Activated CD4-positive, alpha-beta memory T cell treated with anti-CD3 and anti-CD28 coated beads, Interleukin-2, amount 10 ng/mL, durations not matched to agents 7 days and 5 days (primary cell): ENCODE results near the gene AKAP13. TPM values are rescaled to one million over a fixed set of nuclear protein-coding genes. Genes with fewer than 3 reads are reported as not detected.
A peak's percentile ranks its signal among the peaks of the same experiment; 100 is the strongest.

Experiments
- CTCF ChIA-PET: fragments of 350-600 bp; sonication (Branson Sonifier 250); formaldehyde crosslinking; loops from one replicate; lab custom pipeline; 2021; ENCODE audit warnings: antibody characterized with exemption, inconsistent platforms; lab: Charles Lee
- POLR2A ChIA-PET: fragments of 350-600 bp; sonication (Branson Sonifier 250); formaldehyde crosslinking; loops from one replicate; lab custom pipeline; 2021; ENCODE audit warnings: antibody characterized with exemption; lab: Charles Lee
- DNase-seq: peaks from one replicate; pipeline ENCODE4 v3.0.0-alpha.2; 2020
- H3K27ac Mint-ChIP-seq: one replicate; pipeline ENCODE4 v1.8.0; 2021; ENCODE audit warnings: mild to moderate bottlenecking, mixed read lengths
- H3K27me3 Mint-ChIP-seq: one replicate; pipeline ENCODE4 v1.8.0; 2021; ENCODE audit warnings: mixed read lengths
- H3K36me3 Mint-ChIP-seq: one replicate; pipeline ENCODE4 v1.8.0; 2021; ENCODE audit warnings: low read depth, mixed read lengths
- H3K4me1 Mint-ChIP-seq: one replicate; pipeline ENCODE4 v1.8.0; 2021; ENCODE audit warnings: mixed read lengths
- H3K4me3 Mint-ChIP-seq: one replicate; pipeline ENCODE4 v1.8.0; 2021; ENCODE audit warnings: mild to moderate bottlenecking, mixed read lengths
- H3K9me3 Mint-ChIP-seq: one replicate; pipeline ENCODE4 v1.8.0; 2021; ENCODE audit warnings: mixed read lengths
- total RNA-seq, 2 experiments: library from RNA; stranded (reverse); gene quantifications; one replicate each; pipeline ENCODE4 v1.2.3, GENCODE V29; 2021

Gene AKAP13
- total RNA-seq, 2 experiments from 2014 or later = 153 to 170 TPM

GRCh38 chr15:85726454-85726853, 346.1 kb downstream of the AKAP13 start:
- no peaks in the 10 kb centered on the region for H3K27me3 Mint-ChIP-seq
- CTCF ChIA-PET = no interaction called here
- no peak for DNase-seq
- H3K36me3 Mint-ChIP-seq = peaks cover 85% of the 10 kb centered on the region
- no peaks in the 10 kb centered on the region for H3K9me3 Mint-ChIP-seq
- POLR2A ChIA-PET = no interaction called here
- no peak overlapping the region for H3K4me3 Mint-ChIP-seq
- peaks cover 30% of the 10 kb centered on the region for H3K4me1 Mint-ChIP-seq
- H3K27ac Mint-ChIP-seq = no peak overlapping the region

GRCh38 chr15:85727068-85727467, 346.7 kb downstream of the AKAP13 start:
- Mint-ChIP-seq H3K27me3 (no peaks in the 10 kb centered on the region), H3K4me3 (no peak overlapping the region), H3K36me3 (peaks cover 83% of the 10 kb centered on the region), H3K27ac (no peak overlapping the region), H3K4me1 (peaks cover 30% of the 10 kb centered on the region), H3K9me3 (no peaks in the 10 kb centered on the region)
- POLR2A ChIA-PET = no interaction called here
- CTCF ChIA-PET = interaction anchor here (2.1 kb wide), 1 partner anchor 11 kb away, joined by 5 read pairs; no protein-coding TSS in a partner anchor
- DNase-seq = no peak

GRCh38 chr15:85730001-85730820, 349.8 kb downstream of the AKAP13 start:
- DNase-seq = peak; percentile 44
- no peak overlapping the region for H3K4me3 Mint-ChIP-seq
- peak overlapping the region; percentile 66 for H3K27ac Mint-ChIP-seq
- ChIA-PET POLR2A (no interaction called here), CTCF (interaction anchor here (0.8 to 1.4 kb wide), 14 partner anchors 9 to 411 kb away, joined by 3 to 19 read pairs (median 4); no protein-coding TSS in a partner anchor)
- H3K36me3 Mint-ChIP-seq = peaks cover 81% of the 10 kb centered on the region
- peaks cover 12% of the 10 kb centered on the region for H3K9me3 Mint-ChIP-seq
- H3K4me1 Mint-ChIP-seq = peaks cover 10% of the 10 kb centered on the region
- no peaks in the 10 kb centered on the region for H3K27me3 Mint-ChIP-seq

- Mint-ChIP-seq H3K27me3 (no peaks in the 10 kb centered on the region), H3K27ac (no peak overlapping the region), H3K36me3 (peaks cover 75% of the 10 kb centered on the region), H3K4me3 (no peak overlapping the region), H3K4me1 (peaks cover 10% of the 10 kb centered on the region), H3K9me3 (peaks cover 12% of the 10 kb centered on the region)
- ChIA-PET POLR2A (interaction anchor here (1.2 kb wide), 1 partner anchor 43 kb away, joined by 3 read pairs; no protein-coding TSS in a partner anchor), CTCF (interaction anchor here (0.8 kb wide), 1 partner anchor 9 kb away, joined by 3 read pairs; no protein-coding TSS in a partner anchor)
- no peak for DNase-seq
Observed at GRCh38 chr15:85733416-85733815, 353.0 kb downstream of the AKAP13 start.

GRCh38 chr15:85737061-85737460, 356.7 kb downstream of the AKAP13 start:
- CTCF ChIA-PET = interaction anchor here (0.6 to 1.9 kb wide), 2 partner anchors 9 to 145 kb away, joined by 5 to 8 read pairs; no protein-coding TSS in a partner anchor
- Mint-ChIP-seq H3K27ac (no peak overlapping the region), H3K27me3 (no peaks in the 10 kb centered on the region), H3K9me3 (peaks cover 12% of the 10 kb centered on the region), H3K4me3 (no peak overlapping the region), H3K36me3 (peaks cover 67% of the 10 kb centered on the region), H3K4me1 (no peaks in the 10 kb centered on the region)
- DNase-seq = no peak
- POLR2A ChIA-PET = no interaction called here

- Mint-ChIP-seq H3K27ac (no peak overlapping the region), H3K36me3 (peaks cover 70% of the 10 kb centered on the region), H3K9me3 (no peaks in the 10 kb centered on the region), H3K4me3 (no peak overlapping the region), H3K4me1 (no peaks in the 10 kb centered on the region), H3K27me3 (no peaks in the 10 kb centered on the region)
- DNase-seq = no peak
- ChIA-PET CTCF (interaction anchor here (0.7 kb wide), 1 partner anchor 11 kb away, joined by 3 read pairs; no protein-coding TSS in a partner anchor), POLR2A (no interaction called here)
Observed at GRCh38 chr15:85741021-85741421, 360.6 kb downstream of the AKAP13 start.

GRCh38 chr15:85741662-85742061, 361.3 kb downstream of the AKAP13 start:
- Mint-ChIP-seq H3K4me1 (no peaks in the 10 kb centered on the region), H3K9me3 (no peaks in the 10 kb centered on the region), H3K4me3 (no peak overlapping the region), H3K27ac (no peak overlapping the region), H3K36me3 (peaks cover 70% of the 10 kb centered on the region), H3K27me3 (no peaks in the 10 kb centered on the region)
- ChIA-PET POLR2A (interaction anchor here (1.6 kb wide), 1 partner anchor 53 kb away, joined by 4 read pairs; the partner anchor contains the start of gene KLHL25), CTCF (interaction anchor here (1.4 kb wide), 1 partner anchor 100 kb away, joined by 4 read pairs; no protein-coding TSS in a partner anchor)
- DNase-seq = no peak

- H3K27ac Mint-ChIP-seq = no peak overlapping the region
- peaks cover 72% of the 10 kb centered on the region for H3K36me3 Mint-ChIP-seq
- no peaks in the 10 kb centered on the region for H3K27me3 Mint-ChIP-seq
- H3K4me1 Mint-ChIP-seq = no peaks in the 10 kb centered on the region
- no peak for DNase-seq
- CTCF ChIA-PET = interaction anchor here (1.0 to 1.4 kb wide), 4 partner anchors 8 to 99 kb away, joined by 3 to 4 read pairs (median 4); no protein-coding TSS in a partner anchor
- H3K4me3 Mint-ChIP-seq = no peak overlapping the region
- H3K9me3 Mint-ChIP-seq = no peaks in the 10 kb centered on the region
- POLR2A ChIA-PET = interaction anchor here (1.6 kb wide), 1 partner anchor 52 kb away, joined by 4 read pairs; the partner anchor contains the start of gene KLHL25
Observed at GRCh38 chr15:85742186-85742821, 361.9 kb downstream of the AKAP13 start.

- CTCF ChIA-PET = interaction anchor here (1.0 to 1.4 kb wide), 2 partner anchors 10 to 14 kb away, joined by 3 to 4 read pairs; no protein-coding TSS in a partner anchor
- no peaks in the 10 kb centered on the region for H3K9me3 Mint-ChIP-seq
- no peaks in the 10 kb centered on the region for H3K4me1 Mint-ChIP-seq
- POLR2A ChIA-PET = no interaction called here
- peaks cover 74% of the 10 kb centered on the region for H3K36me3 Mint-ChIP-seq
- no peak for DNase-seq
- H3K27me3 Mint-ChIP-seq = no peaks in the 10 kb centered on the region
- no peak overlapping the region for H3K4me3 Mint-ChIP-seq
- no peak overlapping the region for H3K27ac Mint-ChIP-seq
Observed at GRCh38 chr15:85743392-85744055, 363.1 kb downstream of the AKAP13 start.

- Mint-ChIP-seq H3K27ac (no peak overlapping the region), H3K27me3 (no peaks in the 10 kb centered on the region), H3K4me1 (no peaks in the 10 kb centered on the region), H3K36me3 (peaks cover 72% of the 10 kb centered on the region), H3K9me3 (no peaks in the 10 kb centered on the region), H3K4me3 (no peak overlapping the region)
- POLR2A ChIA-PET = no interaction called here
- DNase-seq = no peak
- CTCF ChIA-PET = no interaction called here
Observed at GRCh38 chr15:85744579-85744978, 364.2 kb downstream of the AKAP13 start.

GRCh38 chr15:85745023-85745422, 364.6 kb downstream of the AKAP13 start:
- no peaks in the 10 kb centered on the region for H3K9me3 Mint-ChIP-seq
- no peak overlapping the region for H3K27ac Mint-ChIP-seq
- peaks cover 70% of the 10 kb centered on the region for H3K36me3 Mint-ChIP-seq

GRCh38 chr15:85745525-85746150, 365.2 kb downstream of the AKAP13 start:
- Mint-ChIP-seq H3K27ac (no peak overlapping the region), H3K27me3 (no peaks in the 10 kb centered on the region), H3K9me3 (no peaks in the 10 kb centered on the region), H3K4me3 (no peak overlapping the region), H3K4me1 (no peaks in the 10 kb centered on the region), H3K36me3 (peaks cover 66% of the 10 kb centered on the region)
- CTCF ChIA-PET = no interaction called here
- DNase-seq = no peak
- POLR2A ChIA-PET = no interaction called here

More at GRCh38 chr15:85745023-85745422, 364.6 kb downstream of the AKAP13 start:
- no peaks in the 10 kb centered on the region for H3K27me3 Mint-ChIP-seq
- no peak overlapping the region for H3K4me3 Mint-ChIP-seq
- DNase-seq = no peak
- CTCF ChIA-PET = no interaction called here
- POLR2A ChIA-PET = no interaction called here
- H3K4me1 Mint-ChIP-seq = no peaks in the 10 kb centered on the region
